IPS-NIHi11 (cell line): ENCODE data around the gene PLXNA2.
A peak's percentile ranks its signal among the peaks of the same experiment; 100 is the strongest.

Experiments used
- DNase-seq: peaks from one replicate; pipeline ENCODE4 v3.0.0; 2012; ENCODE audit warnings: mixed read lengths, low spot score

Gene PLXNA2

DNA sequence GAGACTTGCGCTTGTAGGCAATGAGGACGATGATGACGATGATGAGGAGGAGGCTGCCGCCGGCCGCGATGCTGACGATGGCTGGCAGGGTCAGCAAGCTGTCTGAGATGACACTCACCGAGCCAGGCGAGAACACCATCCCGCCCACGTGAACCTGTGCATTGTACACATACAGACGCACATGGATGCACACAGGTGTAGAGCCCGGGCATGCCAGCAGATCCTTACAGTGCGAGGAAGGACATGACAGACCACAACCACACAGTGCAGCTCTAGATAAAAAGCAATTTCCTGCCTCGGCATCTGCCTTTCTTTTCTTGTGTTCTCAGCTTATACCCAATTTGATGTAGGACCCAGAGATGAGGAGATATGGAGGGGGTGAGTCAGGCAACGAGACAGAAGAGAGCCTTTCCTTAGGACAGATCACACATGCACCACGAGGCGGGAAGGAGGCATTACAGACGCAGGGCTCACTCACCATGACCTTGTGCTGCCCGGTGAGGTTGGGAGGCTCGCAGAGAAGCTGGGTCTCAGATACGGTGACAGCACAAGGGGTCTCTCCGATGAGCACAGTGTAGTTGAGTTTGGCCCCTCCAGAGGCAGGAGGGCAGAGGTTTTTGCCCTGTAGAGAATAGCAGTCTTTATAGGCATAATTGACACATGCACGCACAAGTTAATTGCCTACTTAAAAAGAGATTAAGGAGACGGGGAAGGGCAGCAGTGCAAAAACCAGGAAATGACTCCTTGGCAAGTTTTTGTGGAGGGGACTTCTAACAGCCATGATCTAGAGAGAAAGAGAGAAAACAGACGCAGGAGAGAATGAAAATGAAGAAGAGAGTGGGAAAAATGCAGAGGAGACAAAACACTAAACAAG is 199.4 kb downstream of the PLXNA2 start:
- no peak for DNase-seq

GRCh38 chr1:208043691-208044181 is 200.4 kb downstream of the PLXNA2 start:
- DNase-seq: no peak

- DNase-seq: no peak
These were observed 201.3 kb downstream of the PLXNA2 start for GRCh38 chr1:208042868-208043267.

DNA sequence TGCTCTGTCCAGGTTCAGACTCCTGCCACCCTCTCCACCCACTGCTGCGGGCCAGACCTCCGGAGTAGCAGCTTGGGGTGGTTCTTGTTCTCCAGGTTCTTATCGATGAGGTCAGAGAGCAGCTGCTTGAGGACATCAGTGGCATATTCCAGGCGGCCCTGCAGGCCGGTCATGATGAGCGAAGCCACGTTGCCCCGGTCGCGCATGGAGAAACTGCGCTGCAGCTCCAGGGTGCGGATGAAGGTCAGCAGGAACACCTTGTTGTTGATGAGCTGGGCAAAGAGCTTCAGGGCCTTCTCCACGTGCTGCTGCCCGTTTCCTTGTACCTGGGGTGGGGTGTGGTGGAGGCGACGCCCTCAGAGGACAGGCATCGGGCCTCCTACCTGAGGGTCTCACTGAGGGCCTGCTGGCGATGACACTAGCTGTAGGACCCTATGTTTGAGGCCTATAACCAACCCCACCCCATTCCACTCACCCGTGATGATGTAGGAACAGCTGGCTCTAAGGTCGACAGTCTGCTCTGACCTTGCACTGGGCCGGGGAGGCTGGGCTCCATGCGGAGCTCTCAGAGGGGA is 202.1 kb downstream of the PLXNA2 start:
- DNase-seq: no peak

GRCh38 chr1:208041505-208041904 is 202.7 kb downstream of the PLXNA2 start:
- DNase-seq: no peak

- DNase-seq: no peak
These were observed 203.3 kb downstream of the PLXNA2 start for GRCh38 chr1:208040821-208041297.

- no peak for DNase-seq
These were observed 204.4 kb downstream of the PLXNA2 start for GRCh38 chr1:208039536-208040332.

DNA sequence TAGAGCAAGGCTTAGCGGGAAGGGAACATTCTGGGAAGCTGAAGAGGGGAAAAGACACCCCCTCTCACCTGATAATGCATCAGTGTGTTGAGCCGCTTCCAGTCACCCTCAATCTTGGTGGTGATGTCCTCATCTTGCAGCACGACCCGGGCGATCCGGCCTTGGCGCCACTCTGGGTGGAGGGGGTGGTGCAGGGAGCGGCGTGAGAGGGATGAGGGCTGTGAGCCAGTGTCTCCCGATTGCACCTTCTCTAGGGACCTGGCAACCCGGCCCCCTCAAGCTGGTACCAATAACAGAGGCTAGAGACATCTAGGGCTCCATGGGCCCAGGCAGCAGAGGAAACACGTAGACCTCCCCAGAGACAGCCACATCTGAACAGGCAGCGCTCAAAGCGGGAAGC is 205.9 kb downstream of the PLXNA2 start:
- DNase-seq: no peak

DNA sequence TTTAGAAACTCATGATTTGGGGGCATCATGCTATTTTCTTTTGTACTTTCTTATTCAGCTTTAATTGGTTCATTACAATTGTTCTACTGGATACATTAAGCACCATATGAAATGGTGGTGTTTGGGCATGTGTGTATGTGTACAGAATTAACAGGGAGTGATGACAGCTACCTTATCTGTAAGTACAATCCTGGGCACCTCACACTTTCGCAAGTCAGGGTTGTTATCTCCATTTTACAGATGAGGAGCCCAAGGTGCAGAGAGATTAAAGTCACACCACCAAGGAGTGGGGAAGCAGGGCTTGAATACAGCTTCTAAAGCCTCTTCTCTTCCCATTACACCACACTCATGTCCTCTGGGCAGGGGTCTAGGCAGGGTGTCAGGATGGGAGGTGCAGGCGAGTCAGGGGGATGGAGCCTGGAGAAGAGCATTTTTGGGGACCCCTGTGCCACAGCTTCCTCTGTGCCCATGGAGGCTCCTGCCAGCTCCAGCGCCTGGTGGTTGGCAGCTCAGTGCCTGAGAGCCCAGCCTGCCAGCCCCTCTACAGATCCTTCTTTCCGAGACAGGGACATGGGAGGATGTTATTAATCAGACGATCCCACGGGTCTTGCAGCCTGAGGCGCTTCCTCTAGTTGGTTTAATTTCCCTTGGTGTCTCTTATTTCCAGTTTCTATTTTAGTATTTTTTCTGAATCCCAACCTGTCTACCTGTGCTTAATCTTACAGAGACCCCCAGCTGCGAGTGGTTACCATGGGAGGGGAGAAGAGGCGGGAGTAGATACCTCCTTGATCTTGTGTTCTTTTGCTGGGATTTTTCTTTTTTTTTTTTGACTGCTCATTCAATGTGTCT is 207.0 kb downstream of the PLXNA2 start:
- DNase-seq: no peak

DNA sequence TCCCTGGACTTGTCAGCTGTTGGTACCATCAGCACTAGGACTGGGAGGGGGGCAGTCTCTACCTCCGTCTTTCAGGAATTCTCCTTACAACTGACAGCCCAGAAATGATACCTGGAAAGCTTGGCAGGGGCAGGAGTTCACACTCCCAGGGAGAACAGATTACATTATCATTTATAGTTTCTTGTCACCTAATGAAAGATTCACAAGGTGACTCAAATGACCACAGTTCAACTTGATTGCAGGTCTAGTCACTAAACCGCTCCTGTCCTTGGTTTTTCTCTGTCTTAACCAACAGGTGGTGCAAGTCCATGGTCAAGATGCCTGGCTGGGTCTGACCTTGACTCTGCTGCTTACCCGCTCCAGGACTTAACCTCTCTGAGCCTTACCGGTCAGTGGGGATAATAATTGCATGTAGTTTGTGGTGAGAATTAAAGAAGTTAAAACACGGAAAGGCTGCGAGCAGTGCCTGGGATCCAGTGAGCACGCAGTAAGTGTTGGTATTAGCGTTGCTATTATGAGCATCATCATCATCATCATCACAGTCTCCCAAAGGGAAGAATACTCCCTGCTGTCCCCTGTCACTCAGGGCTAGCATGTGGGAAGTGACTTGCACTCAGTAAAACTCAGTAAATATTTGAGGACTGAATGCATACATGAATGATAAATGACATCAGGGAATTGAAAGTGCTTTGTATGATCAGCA is 207.9 kb downstream of the PLXNA2 start:
- DNase-seq: peak; percentile 59

GRCh38 chr1:208034135-208034534 is 210.0 kb downstream of the PLXNA2 start:
- no peak for DNase-seq

- no peak for DNase-seq
These were observed 210.9 kb downstream of the PLXNA2 start for GRCh38 chr1:208033236-208033635.

GRCh38 chr1:208031932-208032320 is 212.3 kb downstream of the PLXNA2 start:
- no peak for DNase-seq

DNA sequence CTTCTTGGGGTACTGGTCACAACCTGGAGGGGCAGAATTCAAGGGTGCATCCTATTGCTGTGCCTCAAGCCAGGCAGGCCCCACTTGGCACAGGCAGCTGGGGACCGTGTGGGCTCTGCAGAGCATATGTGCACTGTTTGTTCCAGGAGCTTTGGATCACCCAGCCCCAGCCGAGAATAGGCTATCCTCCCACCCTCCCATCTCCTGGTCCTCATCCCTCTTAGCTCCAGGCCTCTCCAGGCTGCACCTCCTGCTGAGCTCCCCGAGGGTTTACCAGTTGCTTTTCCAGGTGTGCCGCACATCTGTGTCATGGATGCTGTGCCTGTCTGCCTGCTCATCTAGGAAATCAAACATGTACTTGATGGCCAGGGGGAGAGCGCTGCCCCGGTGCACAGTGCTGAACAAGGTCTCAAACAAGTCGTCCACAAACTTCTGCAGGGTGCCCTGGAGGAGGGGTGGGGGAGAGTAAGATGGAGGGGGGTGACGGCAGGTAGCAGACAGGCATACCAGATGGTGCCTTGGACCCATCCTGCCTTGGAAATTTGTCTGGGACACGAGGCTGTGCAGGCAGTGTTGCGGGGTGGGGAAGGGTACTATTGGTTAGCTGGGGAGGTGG is 212.8 kb downstream of the PLXNA2 start:
- DNase-seq: no peak

- DNase-seq: no peak
These were observed 213.7 kb downstream of the PLXNA2 start for GRCh38 chr1:208030288-208031091.

DNA sequence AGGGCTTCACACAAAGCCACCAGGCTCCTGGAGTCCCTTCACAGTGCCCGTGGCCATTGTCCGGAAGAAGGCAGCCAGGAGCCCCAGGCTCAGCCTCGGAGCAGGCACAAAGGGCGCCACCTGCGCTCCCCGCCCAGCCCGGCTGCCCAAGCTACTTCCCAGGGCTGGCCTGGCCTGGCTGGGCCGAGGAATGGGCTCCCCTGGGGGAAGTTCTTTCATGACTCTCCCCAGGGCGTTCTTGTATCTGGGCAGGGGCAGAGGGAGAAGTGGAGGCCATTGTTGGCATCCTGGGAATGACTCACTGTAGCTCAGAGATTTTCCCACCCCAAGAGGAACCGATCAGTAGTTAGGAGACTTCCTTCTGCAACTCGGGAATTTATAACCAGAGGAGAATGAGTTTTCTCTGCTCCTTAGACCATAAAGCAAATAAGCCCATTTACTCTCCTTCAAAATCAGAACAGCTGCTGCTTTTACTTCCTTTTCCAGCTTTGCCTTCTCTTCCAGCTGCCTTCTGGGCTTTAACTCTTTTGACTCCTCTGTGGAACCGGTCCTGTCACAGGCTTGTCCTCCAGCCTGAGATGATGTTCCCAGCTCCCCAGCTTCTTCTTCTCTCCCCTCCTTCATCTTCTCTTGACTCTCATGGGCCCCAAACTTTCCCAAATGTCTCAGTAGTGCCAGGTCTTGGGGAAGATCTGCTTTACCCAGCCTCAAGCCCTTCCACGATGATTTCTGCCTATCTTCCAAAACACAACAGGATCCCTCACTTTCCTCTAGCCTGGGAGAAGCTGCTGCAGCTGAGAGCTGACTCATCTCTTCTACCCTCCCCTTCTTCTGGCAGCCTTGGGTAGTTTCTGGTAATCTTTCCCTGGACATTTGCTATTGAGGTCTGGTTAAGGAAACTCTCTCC is 214.6 kb downstream of the PLXNA2 start:
- DNase-seq: no peak

DNA sequence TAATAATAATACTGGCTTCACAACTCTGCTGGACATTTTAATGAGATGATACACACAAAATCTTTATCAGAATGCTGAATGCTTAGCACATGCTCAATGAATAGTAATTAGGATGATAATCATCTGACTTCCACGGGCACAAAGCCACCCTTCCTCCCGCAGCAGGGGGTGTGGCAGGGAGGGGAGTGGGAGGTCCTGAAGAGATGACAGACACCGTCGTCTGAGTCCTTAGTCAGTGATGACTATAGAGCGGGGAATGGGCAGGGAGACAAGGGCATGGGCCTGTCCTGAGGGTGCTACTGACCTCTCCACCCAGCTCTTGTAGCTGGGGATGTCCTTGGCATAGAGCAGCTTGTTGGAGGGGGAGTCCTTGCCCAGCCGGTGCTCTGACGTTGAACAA is 215.7 kb downstream of the PLXNA2 start:
- DNase-seq: no peak

- DNase-seq: no peak
These were observed 216.3 kb downstream of the PLXNA2 start for GRCh38 chr1:208027861-208028260.
